ENCODE measurements around the gene TRPV3.

DNA sequence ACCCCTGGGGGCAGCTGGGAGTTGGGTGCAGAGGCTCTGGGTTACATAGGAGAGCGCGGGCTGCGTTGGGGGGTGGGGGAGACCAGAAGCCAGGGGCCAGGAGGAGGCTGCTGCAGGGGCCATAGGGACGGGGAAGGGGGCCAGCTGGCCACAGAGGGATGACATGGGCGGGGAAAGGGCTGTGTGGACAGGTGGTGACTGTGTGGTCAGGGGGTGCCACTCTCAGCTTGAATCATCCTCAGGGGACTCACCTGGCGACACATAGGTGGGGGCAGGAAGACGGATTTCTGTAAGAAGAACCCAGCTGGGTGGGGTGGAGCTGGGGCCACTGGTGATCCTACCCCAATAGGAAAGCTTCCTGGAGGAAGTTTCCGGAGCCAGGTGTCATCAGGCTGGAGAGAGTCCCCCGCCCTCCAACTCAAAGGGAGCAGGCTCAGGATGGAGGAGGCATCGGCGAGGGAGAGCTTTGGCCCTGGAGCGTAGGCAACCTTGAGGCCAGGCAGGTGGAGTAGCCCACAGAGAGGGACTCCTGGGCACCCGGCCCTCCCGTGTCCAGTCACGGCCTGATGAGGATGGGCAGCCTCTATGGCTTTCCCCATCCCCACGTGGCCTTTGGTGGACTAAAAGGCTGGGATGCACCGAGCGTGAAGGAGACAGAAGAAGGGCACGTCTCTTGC lies 1.2 kb downstream of the TRPV3 start:
- TF ChIP-seq EZH2phosphoT487 (IDR thresholded peaks at IDR 0.05; ENCODE audit: low read depth) = no peak
- TF ChIP-seq, protein P1, sequence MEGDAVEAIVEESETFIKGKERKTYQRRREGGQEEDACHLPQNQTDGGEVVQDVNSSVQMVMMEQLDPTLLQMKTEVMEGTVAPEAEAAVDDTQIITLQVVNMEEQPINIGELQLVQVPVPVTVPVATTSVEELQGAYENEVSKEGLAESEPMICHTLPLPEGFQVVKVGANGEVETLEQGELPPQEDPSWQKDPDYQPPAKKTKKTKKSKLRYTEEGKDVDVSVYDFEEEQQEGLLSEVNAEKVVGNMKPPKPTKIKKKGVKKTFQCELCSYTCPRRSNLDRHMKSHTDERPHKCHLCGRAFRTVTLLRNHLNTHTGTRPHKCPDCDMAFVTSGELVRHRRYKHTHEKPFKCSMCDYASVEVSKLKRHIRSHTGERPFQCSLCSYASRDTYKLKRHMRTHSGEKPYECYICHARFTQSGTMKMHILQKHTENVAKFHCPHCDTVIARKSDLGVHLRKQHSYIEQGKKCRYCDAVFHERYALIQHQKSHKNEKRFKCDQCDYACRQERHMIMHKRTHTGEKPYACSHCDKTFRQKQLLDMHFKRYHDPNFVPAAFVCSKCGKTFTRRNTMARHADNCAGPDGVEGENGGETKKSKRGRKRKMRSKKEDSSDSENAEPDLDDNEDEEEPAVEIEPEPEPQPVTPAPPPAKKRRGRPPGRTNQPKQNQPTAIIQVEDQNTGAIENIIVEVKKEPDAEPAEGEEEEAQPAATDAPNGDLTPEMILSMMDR (IDR thresholded peaks at IDR 0.05; ENCODE audit: low read depth, low read length) = no peak

All from OCI-LY3 (cell line).